Naive thymus-derived CD4-positive, alpha-beta T cell (primary cell): ENCODE results near the gene GATM. TPM values are rescaled to one million over a fixed set of nuclear protein-coding genes. Genes with fewer than 3 reads are reported as not detected.
A peak's percentile ranks its signal among the peaks of the same experiment; 100 is the strongest.

Experiments used
- ATAC-seq: fragments of 150-1000 bp; cut with Tn5 transposase; 2 replicates; pipeline ENCODE4 v1.10.0; 2021; ENCODE audit warnings: mild to moderate bottlenecking, moderate library complexity
- CTCF ChIA-PET: fragments of 350-600 bp; sonication (Branson Sonifier 250); formaldehyde crosslinking; loops from one replicate; lab custom pipeline; 2021; ENCODE audit warnings: antibody characterized with exemption; lab: Charles Lee
- POLR2A ChIA-PET: fragments of 350-600 bp; sonication (Branson Sonifier 250); formaldehyde crosslinking; loops from one replicate; lab custom pipeline; 2021; ENCODE audit warnings: antibody characterized with exemption, inconsistent platforms; lab: Charles Lee
- DNase-seq, 9 donors: peaks; one replicate each; pipeline versions ENCODE4 v3.0.0 to v3.0.0-alpha.2; 2020 to 2022; ENCODE audit warnings: mixed read lengths in 1 of 9
- H3K27ac ChIP-seq: one replicate; pipeline ENCODE4 v1.7.0; 2013; ENCODE audit warnings: mild to moderate bottlenecking, low read depth, low read length, moderate library complexity
- H3K27me3 ChIP-seq, 2 donors: one replicate each; pipeline ENCODE4 v1.7.0; 2013; ENCODE audit warnings: low read length in 2 of 2, mild to moderate bottlenecking in 2 of 2, moderate library complexity in 2 of 2; ENCODE audit not compliant: control insufficient read depth in 2 of 2, insufficient read depth in 2 of 2
- H3K36me3 ChIP-seq, 3 experiments: 1 replicate in 2 of 3; 2 replicates in 1 of 3; pipeline ENCODE4 v1.7.0; 2013; ENCODE audit warnings: low read length in 3 of 3, mild to moderate bottlenecking in 3 of 3, moderate library complexity in 1 of 3; ENCODE audit not compliant: insufficient read depth in 3 of 3, control insufficient read depth in 2 of 3
- H3K4me1 ChIP-seq, 2 donors: one replicate each; pipeline ENCODE4 v1.7.0; 2013; ENCODE audit warnings: low read length in 2 of 2, mild to moderate bottlenecking in 2 of 2, moderate library complexity in 1 of 2; ENCODE audit not compliant: control insufficient read depth in 2 of 2, insufficient read depth in 2 of 2
- H3K4me3 ChIP-seq: 2 replicates; pipeline ENCODE4 v1.7.0; 2013; ENCODE audit warnings: mild to moderate bottlenecking, low read length
- H3K9me3 ChIP-seq, 3 experiments: 1 replicate in 2 of 3; 2 replicates in 1 of 3; pipeline ENCODE4 v1.7.0; 2013; ENCODE audit warnings: low read length in 3 of 3; ENCODE audit not compliant: control insufficient read depth in 2 of 3
- H3K27ac Mint-ChIP-seq, 9 donors: one replicate each; pipeline ENCODE4 v1.8.0; 2020 to 2022; ENCODE audit warnings: mixed read lengths in 9 of 9, mild to moderate bottlenecking in 8 of 9, moderate library complexity in 5 of 9, inconsistent platforms in 2 of 9
- H3K27me3 Mint-ChIP-seq, 5 donors: one replicate each; pipeline ENCODE4 v1.8.0; 2021 to 2022; ENCODE audit warnings: mixed read lengths in 5 of 5, mild to moderate bottlenecking in 1 of 5
- H3K36me3 Mint-ChIP-seq, 5 donors: one replicate each; pipeline ENCODE4 v1.8.0; 2020 to 2022; ENCODE audit warnings: mixed read lengths in 5 of 5, mild to moderate bottlenecking in 3 of 5, inconsistent platforms in 1 of 5
- H3K4me1 Mint-ChIP-seq, 7 donors: one replicate each; pipeline ENCODE4 v1.8.0; 2020 to 2022; ENCODE audit warnings: mixed read lengths in 7 of 7, mild to moderate bottlenecking in 3 of 7, inconsistent platforms in 1 of 7
- H3K4me3 Mint-ChIP-seq, 10 donors: one replicate each; pipeline ENCODE4 v1.8.0; 2020 to 2022; ENCODE audit warnings: mild to moderate bottlenecking in 10 of 10, mixed read lengths in 10 of 10, moderate library complexity in 6 of 10, inconsistent platforms in 2 of 10
- H3K9me3 Mint-ChIP-seq, 11 donors: one replicate each; pipeline ENCODE4 v1.8.0; 2020 to 2022; ENCODE audit warnings: mixed read lengths in 11 of 11, mild to moderate bottlenecking in 4 of 11, inconsistent platforms in 1 of 11, moderate library complexity in 1 of 11
- intact Hi-C, 2 donors: fragments of 100-400 bp; cut with micrococcal nuclease; formaldehyde crosslinking; loops; one replicate each; pipeline ENCODE4 v1.15.1; 2023
- polyA plus RNA-seq, 2 donors: library from polyadenylated mRNA; unstranded; fragments of 300-500 nt; fragmentation: Illumina TruSeq; gene quantifications; one replicate each; pipeline ENCODE4 v1.2.3, GENCODE V29; 2021
- total RNA-seq, 6 experiments: library from RNA in 5 of 6; stranded (reverse) in 5 of 6; gene quantifications; 1 replicate in 5 of 6; 2 replicates in 1 of 6; pipeline ENCODE4 v1.2.3 and lab custom pipeline; 2021 to 2026

GATM gene
- total and polyA plus RNA-seq, 7 experiments from 2014 or later: 0.14 to 2.4 (median 1.1) TPM; not detected in 1

DNA sequence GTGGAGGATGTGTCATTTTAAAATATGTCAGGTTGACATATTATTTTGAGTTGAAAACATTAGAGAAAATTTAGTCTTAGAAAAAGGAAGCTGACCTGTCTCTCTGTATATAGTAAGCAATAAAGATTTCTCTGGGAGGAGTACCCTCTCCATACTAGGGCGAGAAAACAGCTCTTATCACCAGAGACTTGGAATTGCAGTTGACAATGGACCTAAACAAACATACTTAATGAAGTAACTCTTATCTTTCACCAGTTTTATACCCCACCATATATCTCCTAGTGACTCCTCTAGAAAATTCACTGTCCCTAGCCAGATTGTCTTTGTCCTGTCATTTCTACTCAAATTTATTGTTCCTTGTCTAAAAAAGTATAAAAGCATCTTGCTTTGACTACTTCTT is 7.2 kb upstream of the GATM start:
- Mint-ChIP-seq H3K27ac (no peak overlapping the region), H3K4me3 (no peak overlapping the region), H3K36me3 (no peaks in the 10 kb centered on the region), H3K27me3 (peaks cover 11 to 76% (median 28%) of the 10 kb centered on the region in 5 donors), H3K4me1 (no peaks in the 10 kb centered on the region), H3K9me3 (no peaks in the 10 kb centered on the region)
- no peaks in the 10 kb centered on the region for H3K36me3 ChIP-seq
- H3K4me1 ChIP-seq: no peaks in the 10 kb centered on the region
- no peaks in the 10 kb centered on the region for H3K9me3 ChIP-seq
- ChIA-PET CTCF (no interaction called here), POLR2A (interaction anchor here (3.4 kb wide), 1 partner anchor 17 kb away, joined by 9 read pairs; a partner anchor contains a TSS)
- intact Hi-C loops: no loop called here
- DNase-seq (no peak), ATAC-seq (no peak)
- H3K4me3 ChIP-seq: no peak overlapping the region
- H3K27me3 ChIP-seq: no peaks in the 10 kb centered on the region
- no peak overlapping the region for H3K27ac ChIP-seq

DNA sequence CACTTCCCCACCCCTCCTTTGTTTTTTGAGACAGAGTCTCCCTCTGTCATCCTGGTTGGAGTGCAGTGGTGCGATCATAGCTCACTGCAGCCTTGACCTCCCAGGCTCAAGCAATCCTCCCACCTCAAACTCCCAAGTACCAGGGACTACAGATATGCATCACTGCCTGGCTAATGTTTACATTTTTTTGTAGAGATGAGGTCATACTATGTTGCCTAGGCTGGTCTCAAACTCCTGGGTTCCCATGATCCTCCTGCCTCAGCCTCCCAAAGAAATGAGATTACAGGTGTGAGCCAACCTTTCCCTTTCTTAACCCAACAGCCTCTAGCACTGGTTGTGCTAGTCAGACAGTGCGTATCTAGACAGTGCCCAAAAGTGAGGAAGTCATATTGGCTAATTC is 6.4 kb upstream of the GATM start:
- intact Hi-C loops: no loop called here
- H3K4me1 Mint-ChIP-seq: no peaks in the 10 kb centered on the region
- no peak overlapping the region for H3K4me3 Mint-ChIP-seq
- H3K9me3 Mint-ChIP-seq: no peaks in the 10 kb centered on the region
- POLR2A ChIA-PET: interaction anchor here (3.4 kb wide), 1 partner anchor 18 kb away, joined by 9 read pairs; a partner anchor contains a TSS
- no peaks in the 10 kb centered on the region for H3K36me3 ChIP-seq
- no peak for ATAC-seq
- H3K27ac Mint-ChIP-seq: no peak overlapping the region
- H3K4me3 ChIP-seq: no peak overlapping the region
- H3K9me3 ChIP-seq: no peaks in the 10 kb centered on the region
- H3K27me3 ChIP-seq: no peaks in the 10 kb centered on the region
- H3K27me3 Mint-ChIP-seq: peaks cover 10 to 76% (median 31%) of the 10 kb centered on the region in 5 donors
- H3K4me1 ChIP-seq: no peaks in the 10 kb centered on the region
- no peak for DNase-seq
- CTCF ChIA-PET: interaction anchor here (1.2 kb wide), 1 partner anchor 229 kb away, joined by 3 read pairs; no protein-coding TSS in a partner anchor
- no peak overlapping the region for H3K27ac ChIP-seq
- no peaks in the 10 kb centered on the region for H3K36me3 Mint-ChIP-seq

DNA sequence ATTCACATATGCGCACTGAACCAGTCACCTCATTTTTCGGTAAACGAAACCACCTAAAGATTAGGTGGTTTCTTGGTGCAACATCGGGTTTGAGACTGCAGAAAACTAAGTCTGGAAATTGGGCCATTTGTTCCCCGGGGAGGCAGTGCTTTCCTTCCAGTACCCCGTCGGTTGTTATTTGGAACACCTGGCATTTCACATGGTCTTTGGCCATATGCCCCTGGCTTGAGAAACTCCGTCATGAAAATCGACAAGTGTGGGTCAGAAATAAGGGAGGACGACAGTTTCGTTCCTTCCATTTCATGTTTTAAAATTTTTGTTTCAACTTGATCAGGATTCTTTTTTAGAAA is 544 bp upstream of the GATM start:
- Histone ChIP-seq H3K27me3 (peaks cover 3 to 18% of the 10 kb centered on the region in 2 donors), H3K27ac (no peak overlapping the region), H3K4me3 (peak overlapping the region; percentile 62), H3K4me1 (peaks cover 7 to 9% of the 10 kb centered on the region in 2 donors), H3K36me3 (no peaks in the 10 kb centered on the region), H3K9me3 (no peaks in the 10 kb centered on the region)
- Mint-ChIP-seq H3K36me3 (no peaks in the 10 kb centered on the region), H3K27ac (no peak overlapping the region), H3K4me1 (peaks cover 3 to 23% (median 15%) of the 10 kb centered on the region in 7 donors), H3K4me3 (peak overlapping the region; percentile 45 to 88 (median 75)), H3K9me3 (no peaks in the 10 kb centered on the region), H3K27me3 (peaks cover 44 to 88% (median 56%) of the 10 kb centered on the region in 5 donors)
- ATAC-seq (no peak), DNase-seq (no peak)
- intact Hi-C loops: loop anchor here (1.0 to 2.0 kb wide), 2 partner anchors 23 to 24 kb away; a partner anchor contains a TSS
- ChIA-PET CTCF (no interaction called here), POLR2A (no interaction called here)

DNA sequence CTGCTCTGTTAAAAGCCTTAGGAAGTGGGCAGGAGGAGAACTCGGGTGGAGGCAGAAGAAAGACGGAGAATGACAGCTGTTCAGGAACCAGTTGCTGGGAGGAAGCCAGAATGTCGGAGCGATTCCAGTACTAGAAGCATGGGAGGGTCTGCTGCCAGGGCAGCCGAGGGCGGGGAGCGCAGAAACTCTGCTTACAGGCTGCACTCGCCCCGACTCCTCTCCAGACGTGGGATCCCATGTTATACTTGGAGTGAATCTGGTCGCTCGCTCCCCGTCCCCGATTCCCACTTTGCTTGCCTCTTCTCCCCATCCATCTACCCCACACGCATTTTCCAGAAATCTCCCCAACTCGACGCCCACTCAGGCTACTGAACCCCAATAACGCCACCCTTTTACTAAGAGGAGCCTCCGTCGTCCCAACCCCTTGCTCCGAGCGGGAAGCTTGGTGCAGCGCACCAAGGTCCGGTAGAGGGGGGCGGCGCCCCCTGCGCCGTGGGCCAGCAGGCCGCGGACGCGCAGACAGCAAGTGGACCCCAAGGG is 665 bp downstream of the GATM start:
- H3K4me1 Mint-ChIP-seq: peaks cover 3 to 23% (median 15%) of the 10 kb centered on the region in 7 donors
- Histone ChIP-seq H3K9me3 (no peaks in the 10 kb centered on the region), H3K36me3 (no peaks in the 10 kb centered on the region), H3K4me1 (peaks cover 7 to 9% of the 10 kb centered on the region in 2 donors), H3K27me3 (peaks cover 3 to 18% of the 10 kb centered on the region in 2 donors), H3K4me3 (peak overlapping the region; percentile 62), H3K27ac (no peak overlapping the region)
- ChIA-PET POLR2A (interaction anchor here (1.1 kb wide), 1 partner anchor 177 kb away, joined by 4 read pairs; no protein-coding TSS in a partner anchor), CTCF (interaction anchor here (0.6 kb wide), 1 partner anchor 54 kb away, joined by 3 read pairs; no protein-coding TSS in a partner anchor)
- no peaks in the 10 kb centered on the region for H3K36me3 Mint-ChIP-seq
- peak overlapping the region; percentile 76 to 88 (median 81) for H3K4me3 Mint-ChIP-seq
- intact Hi-C loops: loop anchor here (1.0 to 2.0 kb wide), 2 partner anchors 25 kb away; a partner anchor contains a TSS
- no peak for ATAC-seq
- H3K27ac Mint-ChIP-seq: peak overlapping the region in 1 of 9 donors; percentile 25
- peaks cover 47 to 86% (median 63%) of the 10 kb centered on the region in 5 donors for H3K27me3 Mint-ChIP-seq
- no peaks in the 10 kb centered on the region for H3K9me3 Mint-ChIP-seq
- no peak for DNase-seq

DNA sequence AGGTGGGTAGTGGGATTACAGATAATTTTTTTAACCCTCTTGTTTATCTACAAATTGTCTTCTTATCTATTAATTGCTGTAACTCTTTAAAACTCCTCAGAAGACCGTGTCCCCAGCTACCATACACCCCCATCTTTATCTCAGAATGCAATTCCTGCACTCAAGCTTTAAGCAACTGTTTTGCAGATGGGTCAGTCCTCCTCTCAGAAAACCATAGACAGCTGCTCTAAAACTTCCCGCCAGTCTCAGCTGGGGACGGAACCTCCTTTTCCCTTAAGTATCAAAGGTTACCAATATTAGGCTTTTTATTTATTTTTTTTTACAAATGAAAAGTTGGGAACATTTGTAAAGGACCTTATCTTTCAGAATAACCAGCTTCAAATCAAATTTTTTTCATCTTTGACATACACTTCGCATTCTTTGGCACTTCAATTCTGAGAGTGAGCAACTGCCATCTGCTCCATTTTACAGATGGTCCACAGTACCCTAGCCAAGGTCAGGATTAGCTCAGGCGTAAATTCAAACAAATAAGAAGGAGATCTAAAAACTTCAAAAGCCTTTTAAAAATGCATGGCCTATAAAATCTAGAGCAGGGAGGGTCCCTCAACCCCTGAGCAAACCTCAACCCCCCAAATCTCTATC is 1.3 kb downstream of the GATM start:
- no peak overlapping the region for H3K27ac Mint-ChIP-seq
- ChIA-PET POLR2A (interaction anchor here (1.1 kb wide), 1 partner anchor 176 kb away, joined by 4 read pairs; no protein-coding TSS in a partner anchor), CTCF (interaction anchor here (0.6 kb wide), 1 partner anchor 54 kb away, joined by 3 read pairs; no protein-coding TSS in a partner anchor)
- H3K4me1 ChIP-seq: peaks cover 7 to 9% of the 10 kb centered on the region in 2 donors
- no peaks in the 10 kb centered on the region for H3K36me3 Mint-ChIP-seq
- H3K27ac ChIP-seq: no peak overlapping the region
- H3K4me3 ChIP-seq: no peak overlapping the region
- intact Hi-C loops: no loop called here
- H3K4me1 Mint-ChIP-seq: peaks cover 3 to 23% (median 15%) of the 10 kb centered on the region in 7 donors
- peaks cover 3 to 18% of the 10 kb centered on the region in 2 donors for H3K27me3 ChIP-seq
- H3K9me3 Mint-ChIP-seq: no peaks in the 10 kb centered on the region
- H3K27me3 Mint-ChIP-seq: peaks cover 52 to 87% (median 67%) of the 10 kb centered on the region in 5 donors
- H3K9me3 ChIP-seq: no peaks in the 10 kb centered on the region
- ATAC-seq (no peak), DNase-seq (no peak)
- peak overlapping the region; percentile 76 to 88 (median 81) for H3K4me3 Mint-ChIP-seq
- no peaks in the 10 kb centered on the region for H3K36me3 ChIP-seq

DNA sequence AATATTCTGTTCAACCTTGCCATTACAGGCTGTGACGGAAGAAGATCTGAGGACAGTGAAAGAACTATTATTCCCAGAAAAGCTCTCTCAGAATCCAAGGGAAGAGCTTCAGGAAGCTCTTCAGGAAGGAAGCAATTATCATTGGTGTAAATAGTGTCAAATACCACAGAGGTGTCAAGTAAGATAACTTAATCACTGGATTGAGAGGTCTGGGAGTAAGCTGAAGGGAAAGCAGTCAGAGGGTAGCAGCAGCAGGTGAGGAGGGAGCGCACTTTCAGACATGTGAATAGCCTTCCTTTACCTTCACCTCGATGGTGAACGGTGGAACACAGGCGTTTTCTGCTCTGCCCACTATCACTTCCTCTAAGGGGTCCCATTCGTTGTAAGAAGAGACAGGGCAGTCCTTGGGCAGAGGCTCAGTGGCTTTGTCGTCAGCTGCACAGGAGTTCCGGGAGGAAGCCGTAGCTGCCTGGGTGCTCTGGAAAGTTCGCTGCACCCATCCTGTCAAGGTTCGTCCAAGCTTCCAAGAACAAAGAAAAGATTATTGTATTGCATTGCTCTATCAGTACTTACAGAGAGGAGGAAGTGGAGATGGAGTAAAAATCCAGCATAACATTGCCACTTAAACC is 1.9 kb downstream of the GATM start:
- Histone ChIP-seq H3K27me3 (peaks cover 3 to 18% of the 10 kb centered on the region in 2 donors), H3K4me1 (peaks cover 7 to 9% of the 10 kb centered on the region in 2 donors), H3K27ac (no peak overlapping the region), H3K9me3 (no peaks in the 10 kb centered on the region), H3K36me3 (no peaks in the 10 kb centered on the region), H3K4me3 (no peak overlapping the region)
- Mint-ChIP-seq H3K4me3 (peak overlapping the region in 7 of 10 donors; percentile 10 to 85 (median 78)), H3K36me3 (no peaks in the 10 kb centered on the region), H3K4me1 (peaks cover 3 to 23% (median 15%) of the 10 kb centered on the region in 7 donors), H3K9me3 (no peaks in the 10 kb centered on the region), H3K27me3 (peaks cover 52 to 85% (median 64%) of the 10 kb centered on the region in 5 donors), H3K27ac (no peak overlapping the region)
- POLR2A ChIA-PET: no interaction called here
- ATAC-seq: no peak
- no peak for DNase-seq
- CTCF ChIA-PET: no interaction called here
- intact Hi-C loops: no loop called here
